HuH-7 (cell line): Measurements from ENCODE around the gene SPSB2.
"Not testable (repeated sequence)": the region's sequence is repeated elsewhere in the genome, so short reads cannot be mapped to it uniquely, and the experiment has no call there.

Experiments
- DNase-seq: peaks from one replicate; pipeline ENCODE4 v3.0.0; 2011; ENCODE audit warnings: low spot score

The SPSB2 gene

DNA sequence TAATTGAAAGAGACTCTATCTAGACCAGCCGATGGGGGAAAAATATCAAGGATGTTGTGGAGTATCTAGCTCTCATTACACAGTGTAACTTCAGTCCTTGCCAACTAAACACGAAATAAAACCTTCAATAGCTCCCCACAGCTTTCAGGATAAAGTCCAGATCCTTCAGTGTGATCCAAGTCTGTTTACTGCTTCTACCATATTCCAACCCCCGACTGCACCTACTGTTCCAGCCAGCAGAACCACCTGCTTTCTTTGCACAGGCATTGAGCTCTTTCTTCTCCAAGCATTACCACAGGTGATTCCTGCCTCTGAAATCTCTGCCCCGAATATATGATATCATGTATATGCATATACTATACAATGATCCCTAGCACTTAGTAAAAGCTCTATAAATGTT is 29.3 kb upstream of the SPSB2 start:
- no peak for DNase-seq

GRCh38 chr12:6899837-6900519 is 26.9 kb upstream of the SPSB2 start:
- DNase-seq = no peak

DNA sequence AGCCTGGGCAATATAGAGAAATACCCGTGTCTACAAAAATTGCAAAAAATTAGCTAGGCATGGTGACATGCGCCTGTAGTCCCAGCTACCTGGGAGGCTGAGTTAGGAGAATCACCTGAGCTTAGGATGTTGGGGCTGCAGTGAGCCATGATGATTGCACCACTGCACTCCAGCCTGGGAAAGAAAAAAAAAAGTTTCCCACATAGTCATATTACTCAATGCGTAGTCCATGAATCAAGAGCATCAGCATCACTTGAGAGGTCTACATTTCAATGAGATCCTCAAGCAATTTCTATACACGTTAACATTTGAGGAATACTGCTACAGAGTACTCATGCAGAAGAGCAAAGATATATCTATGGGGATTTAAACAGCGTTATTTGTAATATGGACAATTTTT is 26.3 kb upstream of the SPSB2 start:
- DNase-seq = no peak

DNA sequence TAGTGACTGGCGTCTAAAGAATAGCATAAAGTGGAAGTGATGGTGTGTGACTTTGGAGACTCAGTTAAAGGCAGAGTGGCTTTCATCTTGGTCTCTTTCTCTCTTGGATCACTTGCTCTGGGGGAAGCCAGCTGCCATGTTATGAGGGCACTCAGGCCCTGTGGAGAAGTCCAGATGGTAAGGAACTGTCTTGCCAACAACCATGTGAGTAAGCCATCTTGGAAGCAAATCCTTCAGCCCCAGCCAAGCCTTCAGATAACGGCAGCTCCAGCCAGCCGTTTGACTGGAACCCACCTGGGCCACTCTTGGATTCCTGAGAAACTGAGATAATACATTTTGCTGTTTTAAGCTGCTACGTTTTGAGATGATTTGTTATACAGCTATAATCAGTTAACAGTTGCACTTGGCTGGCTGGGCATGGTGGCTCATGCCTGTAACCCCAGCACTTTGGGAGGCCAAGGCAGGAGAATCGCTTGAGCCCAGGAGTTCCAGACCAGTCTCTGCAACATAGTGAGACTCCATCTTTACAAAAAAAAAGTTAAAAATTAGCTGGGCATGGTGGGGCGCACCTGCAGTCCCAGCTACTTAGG is 23.8 kb upstream of the SPSB2 start:
- no peak for DNase-seq

DNA sequence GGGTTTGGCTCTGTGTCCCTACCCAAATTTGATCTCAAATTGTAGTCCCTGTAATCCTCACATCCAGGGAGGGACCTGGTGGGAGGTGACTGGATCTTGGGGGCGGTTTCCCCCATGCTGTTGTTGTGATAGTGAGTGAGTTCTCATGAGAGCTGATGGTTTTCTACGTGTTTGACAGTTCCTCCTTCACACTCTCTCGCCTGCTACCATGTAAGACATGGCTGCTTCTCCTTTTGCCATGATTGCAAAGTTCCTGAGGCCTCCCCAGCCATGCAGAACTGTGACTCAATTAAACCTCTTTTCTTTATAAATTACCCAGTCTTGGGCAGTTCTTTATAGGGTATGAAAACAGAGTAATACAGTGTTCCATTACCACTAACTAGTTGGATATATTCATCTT is 21.2 kb upstream of the SPSB2 start:
- no peak for DNase-seq

GRCh38 chr12:6892683-6893082 is 19.6 kb upstream of the SPSB2 start:
- not testable (repeated sequence) for DNase-seq

DNA sequence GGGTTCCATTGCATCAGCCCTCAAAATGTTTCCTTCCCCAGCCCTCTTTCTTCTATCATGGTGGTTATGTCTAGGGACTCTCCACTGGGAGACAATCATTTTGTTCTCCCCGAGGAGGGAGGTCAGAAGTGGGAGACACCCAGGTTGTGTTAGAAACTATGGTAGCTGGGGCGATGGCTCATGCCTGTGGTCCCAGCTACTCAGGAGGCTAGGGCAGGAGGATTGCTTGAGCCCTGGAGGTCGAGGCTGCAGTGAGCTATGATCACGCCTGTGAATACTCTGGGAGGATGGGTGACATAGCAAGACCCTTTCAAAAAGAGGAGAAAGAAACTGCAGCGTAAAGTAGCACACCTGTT is 18.5 kb upstream of the SPSB2 start:
- no peak for DNase-seq

DNA sequence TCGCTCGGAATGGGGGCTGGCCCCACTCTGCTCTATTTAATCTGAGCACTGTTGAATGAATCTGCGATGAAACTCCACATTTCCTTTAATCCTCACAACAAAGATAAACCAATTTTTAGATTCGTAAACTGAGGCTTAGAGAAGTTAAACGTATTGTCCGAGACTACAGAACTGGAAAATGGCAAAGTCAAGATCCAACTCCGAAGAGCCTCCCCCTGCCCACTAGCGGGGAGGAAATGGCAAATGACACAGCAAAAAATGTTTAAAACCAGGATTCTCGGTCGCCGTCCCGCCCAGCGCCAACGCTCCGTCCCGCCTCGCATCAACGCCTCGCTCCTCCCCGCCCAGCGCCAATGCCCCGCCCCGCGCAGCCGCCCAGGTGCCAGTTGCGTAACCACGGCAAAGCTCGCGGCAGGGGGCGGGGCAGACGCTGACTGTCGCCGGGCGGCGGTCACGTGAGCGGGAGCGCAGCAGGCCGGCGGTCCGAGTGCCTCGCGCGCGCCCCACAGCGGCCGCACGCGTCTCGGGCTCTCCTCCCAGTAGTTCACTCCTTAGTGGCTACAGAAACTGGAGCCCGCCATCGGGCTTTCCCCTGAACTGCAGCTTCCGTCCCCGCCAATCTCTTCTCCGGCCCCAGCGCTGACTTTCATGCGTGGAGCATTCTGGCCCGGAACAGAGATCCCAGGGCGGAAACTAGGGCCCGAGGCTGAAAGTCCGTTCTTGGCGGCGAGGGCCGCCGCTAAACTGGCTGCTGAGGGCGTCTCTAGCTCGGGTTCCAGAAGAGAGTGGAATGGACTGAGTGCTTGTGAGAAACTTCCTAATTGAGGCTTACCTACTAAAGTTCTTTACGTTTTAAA is 17.9 kb upstream of the SPSB2 start:
- peak; percentile 85 for DNase-seq

- DNase-seq = not testable (repeated sequence)
Measured at GRCh38 chr12:6889775-6890573, 16.9 kb upstream of the SPSB2 start.

- DNase-seq = not testable (repeated sequence)
Measured at GRCh38 chr12:6888794-6889193, 15.7 kb upstream of the SPSB2 start.

DNA sequence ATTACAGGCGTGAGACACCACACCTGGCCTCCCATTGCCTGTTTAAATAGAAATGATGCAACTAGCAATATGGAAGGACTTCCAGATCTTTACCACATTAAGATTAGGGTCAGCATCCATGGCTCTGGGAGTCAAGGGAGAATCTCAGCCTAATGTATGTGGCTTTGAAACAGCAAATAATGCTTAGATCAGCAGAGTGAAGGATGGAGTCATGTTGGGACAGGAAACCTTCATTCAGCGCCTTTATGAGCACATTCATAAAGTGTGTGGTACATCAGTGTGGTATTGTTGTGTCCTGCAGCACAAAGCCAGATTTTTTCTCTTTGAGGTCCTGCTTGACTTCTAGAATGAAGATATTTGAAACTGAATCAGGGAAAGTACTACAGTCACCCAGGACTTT is 15.3 kb upstream of the SPSB2 start:
- DNase-seq = no peak

GRCh38 chr12:6887460-6887859 is 14.4 kb upstream of the SPSB2 start:
- no peak for DNase-seq

- not testable (repeated sequence) for DNase-seq
Measured at GRCh38 chr12:6886206-6886999, 13.3 kb upstream of the SPSB2 start.

GRCh38 chr12:6884539-6884938 is 11.4 kb upstream of the SPSB2 start:
- no peak for DNase-seq

GRCh38 chr12:6883683-6884082 is 10.6 kb upstream of the SPSB2 start:
- no peak for DNase-seq

- DNase-seq = no peak
Measured at GRCh38 chr12:6883252-6883651, 10.1 kb upstream of the SPSB2 start.

GRCh38 chr12:6879824-6880223 is 6.7 kb upstream of the SPSB2 start:
- not testable (repeated sequence) for DNase-seq

- DNase-seq = not testable (repeated sequence)
Measured at GRCh38 chr12:6874015-6874368, 889 bp upstream of the SPSB2 start.

DNA sequence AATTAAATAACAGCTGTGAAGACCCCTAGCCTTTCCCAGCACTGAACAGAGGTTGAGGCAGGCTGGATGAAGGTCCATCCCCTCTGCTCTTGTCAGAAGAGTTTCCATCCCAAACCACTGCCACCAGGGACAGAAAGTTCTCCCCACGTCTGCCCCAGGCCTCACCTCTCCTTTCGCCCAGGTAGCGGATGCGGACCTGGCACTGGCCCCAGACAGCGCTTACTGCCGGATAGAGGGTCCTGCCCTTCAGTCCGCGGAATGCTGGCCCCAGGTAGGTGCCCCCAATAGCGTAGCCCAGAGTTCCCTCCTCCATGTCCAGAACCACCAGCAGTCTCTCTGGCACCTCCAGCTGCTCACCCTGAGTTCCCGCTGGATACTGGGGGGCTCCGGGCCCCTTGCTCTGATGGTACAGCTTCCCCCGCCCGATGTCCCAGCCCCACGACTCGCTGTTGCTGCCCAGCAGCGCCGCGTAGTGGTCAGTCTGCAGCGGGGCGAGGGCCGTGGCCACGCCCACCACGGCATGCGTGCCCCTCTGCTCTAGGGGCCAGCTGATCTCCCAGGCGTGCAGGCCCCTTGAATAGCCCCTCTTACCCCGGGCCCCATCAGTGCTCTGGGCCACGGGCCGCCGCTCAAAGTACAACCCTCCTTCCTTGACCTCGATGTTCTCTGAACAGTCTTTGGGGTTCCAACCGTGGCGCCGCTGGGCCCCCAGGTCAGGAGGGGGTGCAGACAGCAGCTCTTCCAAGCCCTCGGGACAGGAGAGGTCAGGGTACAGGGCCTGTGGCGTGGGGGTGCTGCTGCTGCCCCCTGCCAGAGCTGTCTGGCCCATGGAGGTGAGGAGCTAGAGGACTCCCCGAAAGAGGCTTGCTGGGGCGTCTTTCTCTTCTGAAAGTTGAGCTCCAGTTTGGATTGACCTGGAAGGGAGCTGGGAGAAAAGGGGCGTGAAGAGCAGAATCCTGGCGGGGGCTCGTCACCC is 742 bp downstream of the SPSB2 start:
- peak; percentile 87 for DNase-seq
